Amniotic stem cell (primary cell): ENCODE measurements around the gene HCK.

Experiments used
- DNase-seq: peaks from one replicate; lab custom pipeline; 2025; lab: John Stamatoyannopoulos, UW

Gene HCK

GRCh38 chr20:32052090-32052777, at the start of gene HCK:
HCK (plus strand) TSS chr20:32052242.
- no peak for DNase-seq

- DNase-seq = no peak
These were observed 48.7 kb upstream of the HCK start for GRCh38 chr20:32003325-32003724.

- no peak for DNase-seq
These were observed 47.1 kb upstream of the HCK start for GRCh38 chr20:32004963-32005362.

- no peak for DNase-seq
These were observed 46.0 kb upstream of the HCK start for GRCh38 chr20:32006053-32006452.

- DNase-seq = no peak
These were observed 44.9 kb upstream of the HCK start for GRCh38 chr20:32006841-32007786.

- DNase-seq = no peak
These were observed 44.0 kb upstream of the HCK start for GRCh38 chr20:32007787-32008616.

GRCh38 chr20:32009564-32009963, 42.5 kb upstream of the HCK start:
- no peak for DNase-seq

- no peak for DNase-seq
These were observed 41.9 kb upstream of the HCK start, which contains the start of gene CCM2L for GRCh38 chr20:32010101-32010500. CCM2L (plus strand) TSS chr20:32010438; CDS start chr20:32010455, 17 bp downstream.

- no peak for DNase-seq
These were observed 41.4 kb upstream of the HCK start for GRCh38 chr20:32010666-32011065.

- DNase-seq = no peak
These were observed 39.8 kb upstream of the HCK start for GRCh38 chr20:32012159-32012688.

- no peak for DNase-seq
These were observed 38.7 kb upstream of the HCK start for GRCh38 chr20:32013326-32013725.

- DNase-seq = no peak
These were observed 34.3 kb upstream of the HCK start for GRCh38 chr20:32017711-32018251.

- no peak for DNase-seq
These were observed 33.5 kb upstream of the HCK start for GRCh38 chr20:32018269-32019155.

GRCh38 chr20:32019156-32019510, 32.9 kb upstream of the HCK start:
- DNase-seq = no peak

GRCh38 chr20:32019563-32020463, 32.2 kb upstream of the HCK start:
- no peak for DNase-seq

- DNase-seq = no peak
These were observed 31.0 kb upstream of the HCK start for GRCh38 chr20:32021091-32021490.

- DNase-seq = no peak
These were observed 27.3 kb upstream of the HCK start for GRCh38 chr20:32024683-32025295.

GRCh38 chr20:32027643-32028042, 24.4 kb upstream of the HCK start:
- no peak for DNase-seq
